GM19452 (cell line): ENCODE results near the gene SYTL3.
"Not testable (repeated sequence)": the region's sequence is repeated elsewhere in the genome, so short reads cannot be mapped to it uniquely, and the experiment has no call there.

ENCODE experiments used
- ATAC-seq: cut with Tn5 transposase; IDR thresholded peaks from one replicate; pipeline ENCODE4 v1.9.1; 2021; ENCODE audit not compliant: unreplicated experiment

Gene SYTL3

DNA sequence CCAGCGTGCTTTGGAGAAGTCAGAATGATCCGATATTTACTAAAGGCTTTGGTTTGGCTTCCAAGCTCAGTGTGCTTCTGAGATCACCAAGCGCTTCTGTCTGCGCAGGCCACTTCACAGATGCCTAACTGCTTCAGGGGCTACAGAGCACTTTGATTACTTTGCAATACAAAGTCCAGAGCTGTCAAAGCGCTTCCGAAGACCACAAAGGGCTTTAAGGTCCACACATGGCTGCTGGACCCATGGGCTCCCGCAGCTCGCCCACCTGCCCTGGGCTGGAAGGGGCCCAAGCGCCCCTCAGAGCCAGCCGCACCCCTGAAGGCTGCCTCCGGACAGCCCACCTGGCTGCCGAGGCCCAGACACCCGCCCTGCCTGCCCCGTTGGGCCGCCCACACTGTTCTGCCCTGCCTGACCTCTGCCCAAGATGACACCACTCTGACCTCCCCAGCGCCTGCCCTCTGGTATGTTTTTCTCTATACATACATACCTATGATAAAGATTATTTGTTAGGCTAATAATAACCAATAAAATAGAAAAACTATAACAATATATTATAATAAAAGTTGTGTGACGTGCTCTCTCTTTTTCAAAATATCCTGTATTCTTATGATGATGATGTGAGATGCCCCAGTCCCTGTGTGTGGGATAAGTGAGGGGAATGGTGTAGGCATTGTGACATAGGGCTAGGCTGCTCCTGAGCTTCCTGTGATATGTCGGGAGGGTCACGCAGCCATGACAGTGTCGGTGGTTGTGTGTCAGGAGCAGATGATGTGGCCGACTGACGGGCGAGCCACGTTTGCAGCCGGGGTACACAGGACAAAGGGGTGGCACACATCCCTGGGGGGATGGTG lies 27.9 kb upstream of the SYTL3 start:
- no peak for ATAC-seq

DNA sequence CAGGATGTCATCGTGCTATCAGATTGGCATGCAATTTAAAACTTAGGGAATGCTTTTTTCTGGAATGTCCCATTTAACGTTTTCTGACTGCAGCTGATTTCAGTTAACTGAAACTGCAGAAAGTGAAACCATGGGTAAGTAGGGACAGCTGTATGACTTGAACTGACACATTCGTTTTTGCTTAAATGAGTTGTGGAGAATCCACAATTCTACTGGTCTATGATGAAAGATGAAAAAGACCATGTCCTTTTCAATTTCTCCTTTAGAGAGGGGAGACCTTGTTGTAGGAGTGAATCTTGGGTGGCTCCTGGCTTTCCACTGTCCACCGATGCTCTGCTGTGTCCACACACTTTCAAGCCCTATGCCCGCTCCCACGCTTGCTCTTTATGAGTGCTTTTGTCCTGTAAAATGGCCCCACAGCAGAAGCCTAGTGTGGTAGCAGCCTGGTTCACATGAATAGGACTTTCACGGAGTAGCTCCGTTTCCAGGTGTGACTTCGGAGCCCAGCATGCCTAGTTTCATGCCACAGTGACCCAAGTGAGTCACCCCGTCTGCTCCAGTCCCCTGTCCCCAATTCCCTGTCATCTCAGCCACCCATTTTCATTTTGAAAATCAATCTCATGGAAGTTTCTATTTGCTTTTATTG lies 27.2 kb upstream of the SYTL3 start:
- ATAC-seq: no peak

DNA sequence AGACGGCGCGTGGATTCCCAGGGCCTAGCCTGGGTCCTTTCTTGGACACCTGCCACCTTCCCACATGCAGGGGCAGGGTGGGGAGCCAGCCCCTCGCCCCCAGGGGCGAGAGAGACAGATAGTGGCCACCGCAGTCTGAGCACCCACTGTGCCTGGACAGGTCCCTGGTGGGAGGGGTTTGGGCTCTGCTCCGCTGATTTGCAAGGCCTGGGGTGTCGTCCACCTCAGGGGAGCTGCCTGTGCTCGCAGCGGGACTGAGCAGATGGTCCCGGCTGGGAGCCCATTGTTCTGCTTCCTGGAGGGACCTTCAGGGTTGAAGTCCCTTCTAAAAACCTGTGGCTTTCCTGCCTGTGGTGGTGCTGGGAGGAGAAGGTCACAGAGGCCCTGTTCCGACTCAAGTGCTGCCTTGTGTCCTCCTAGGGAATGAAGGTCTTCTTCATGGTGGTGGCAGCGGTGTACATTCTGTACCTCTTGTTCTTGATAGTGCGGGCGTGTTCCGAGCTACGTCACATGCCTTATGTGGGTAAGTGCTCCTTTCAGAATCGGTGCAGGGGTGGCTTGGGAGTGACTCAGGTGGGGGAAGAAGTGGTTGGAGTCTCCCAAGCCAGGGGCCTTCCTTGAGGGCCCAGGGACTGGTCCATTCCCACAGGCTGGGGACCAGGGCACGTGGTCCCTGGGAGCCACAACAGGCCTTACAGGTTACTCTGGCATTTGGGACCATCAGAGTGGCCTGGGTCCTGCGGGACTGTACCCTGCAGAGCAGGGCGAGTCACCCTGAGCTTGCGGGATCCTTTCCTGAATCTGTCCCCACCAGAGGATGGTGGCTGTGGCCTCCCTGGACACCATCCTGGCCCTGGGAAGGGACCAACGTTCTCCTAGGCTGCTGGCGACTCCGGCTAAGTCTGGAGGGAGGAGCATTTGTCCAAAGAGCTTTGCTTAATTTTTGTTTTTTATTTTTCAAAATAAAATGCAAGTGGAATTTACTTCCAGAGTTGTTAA lies 24.9 kb upstream of the SYTL3 start:
- ATAC-seq: no peak

DNA sequence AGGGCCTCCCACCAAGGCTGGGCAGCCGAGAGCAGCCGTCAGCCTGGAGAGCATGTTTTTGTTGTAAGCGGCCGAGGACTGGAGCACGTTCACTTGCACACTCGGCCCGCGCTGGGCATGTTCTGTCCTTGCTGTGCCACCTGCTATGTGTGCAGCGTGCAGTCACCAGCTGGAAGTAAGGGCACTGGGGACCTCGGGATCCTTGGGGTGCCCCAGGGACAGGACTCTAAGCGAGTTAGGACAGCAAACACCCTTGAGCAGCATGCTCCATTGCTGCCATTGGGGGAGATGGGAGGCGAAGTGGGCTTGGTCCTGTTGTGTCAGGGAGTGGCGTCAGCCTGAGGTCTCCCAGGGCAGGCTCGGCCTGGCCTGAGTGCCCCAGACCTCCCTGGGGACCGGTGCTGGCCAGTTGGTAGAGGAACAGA lies 24.0 kb upstream of the SYTL3 start:
- ATAC-seq: no peak

DNA sequence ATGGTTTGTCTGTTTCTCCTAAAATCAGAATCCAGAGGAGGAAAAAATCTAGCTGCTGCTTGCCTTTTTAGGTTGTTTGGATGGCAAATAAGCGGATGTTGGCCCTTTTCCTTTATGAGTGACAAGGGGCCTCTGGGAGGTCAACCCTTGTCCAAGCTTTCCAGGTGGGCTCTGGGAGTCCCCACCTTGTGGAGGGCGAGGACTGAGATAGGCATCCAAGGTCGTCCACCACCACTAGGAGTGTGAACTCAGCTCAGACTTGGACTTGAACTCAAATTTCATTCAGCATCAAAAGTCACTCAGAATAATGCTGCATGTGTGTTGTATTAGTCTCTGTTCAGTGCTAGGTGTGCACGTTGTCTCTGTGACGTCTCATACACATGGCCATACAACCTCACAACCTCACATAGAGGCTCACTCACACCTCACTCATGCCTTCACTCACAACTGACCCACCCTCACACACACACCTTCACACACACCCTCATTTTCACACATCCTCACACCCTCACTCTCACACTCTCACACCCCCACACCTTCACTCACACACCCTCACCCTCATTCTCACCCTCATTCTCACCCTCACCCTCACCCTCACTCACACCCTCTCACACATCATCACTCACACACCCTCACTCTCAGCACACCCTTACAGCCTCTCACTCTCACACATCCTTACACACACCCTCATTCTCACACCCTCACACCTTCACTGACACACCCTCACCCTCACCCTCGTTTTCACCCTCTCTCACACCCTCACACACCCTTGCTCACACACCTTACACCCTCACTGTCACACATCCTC lies 23.3 kb upstream of the SYTL3 start:
- no peak for ATAC-seq

DNA sequence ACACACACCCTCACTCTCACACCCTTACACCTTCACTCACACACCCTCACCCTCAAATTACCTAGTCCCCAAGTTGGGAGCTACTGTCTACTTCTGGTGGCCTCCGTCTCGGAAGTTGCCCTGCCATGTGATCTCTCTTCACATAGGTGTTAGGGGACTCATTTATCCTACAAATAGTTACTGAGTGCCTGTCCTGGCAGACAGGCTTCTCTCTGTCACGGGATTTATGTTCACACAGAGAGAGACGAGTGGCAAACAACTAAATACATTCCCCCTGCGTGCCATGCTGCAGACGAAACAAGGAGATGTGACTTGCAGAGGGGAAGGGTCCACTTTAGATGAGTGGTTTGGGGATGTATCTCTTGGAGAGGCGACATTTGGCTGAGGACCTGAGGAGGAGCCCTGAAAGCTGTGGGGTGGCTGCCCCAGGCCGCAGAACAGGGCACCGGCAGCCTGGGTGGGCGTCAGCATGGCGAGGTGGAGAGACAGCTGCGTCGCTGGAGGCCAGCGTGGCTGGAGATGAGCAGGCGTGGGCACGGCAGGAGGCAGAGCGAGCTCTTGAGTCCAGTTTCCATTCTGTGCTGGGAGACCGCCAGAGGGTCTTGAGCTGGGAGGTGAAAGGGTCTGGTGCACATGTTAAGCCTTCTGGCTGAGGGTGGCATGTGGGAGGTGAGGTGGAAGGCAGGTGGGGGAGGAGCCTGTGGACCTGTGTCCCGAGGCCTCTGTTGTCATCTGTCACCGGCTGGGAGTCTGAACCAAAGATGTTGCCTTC lies 22.5 kb upstream of the SYTL3 start:
- no peak for ATAC-seq

DNA sequence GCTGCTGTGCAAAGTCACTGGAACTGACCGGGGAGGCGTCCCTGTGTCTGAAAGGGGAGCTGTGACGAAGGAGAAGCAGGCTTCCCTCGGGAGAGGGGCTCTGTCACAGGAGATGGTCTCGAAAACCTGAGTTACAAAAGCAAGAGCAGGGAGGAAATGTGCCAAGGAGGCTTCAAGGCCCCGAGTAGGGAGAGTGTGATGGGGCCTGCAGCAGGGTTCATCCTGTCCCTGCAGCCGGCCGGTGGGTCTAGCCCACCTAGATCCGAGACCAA lies 22.0 kb upstream of the SYTL3 start:
- ATAC-seq: no peak

DNA sequence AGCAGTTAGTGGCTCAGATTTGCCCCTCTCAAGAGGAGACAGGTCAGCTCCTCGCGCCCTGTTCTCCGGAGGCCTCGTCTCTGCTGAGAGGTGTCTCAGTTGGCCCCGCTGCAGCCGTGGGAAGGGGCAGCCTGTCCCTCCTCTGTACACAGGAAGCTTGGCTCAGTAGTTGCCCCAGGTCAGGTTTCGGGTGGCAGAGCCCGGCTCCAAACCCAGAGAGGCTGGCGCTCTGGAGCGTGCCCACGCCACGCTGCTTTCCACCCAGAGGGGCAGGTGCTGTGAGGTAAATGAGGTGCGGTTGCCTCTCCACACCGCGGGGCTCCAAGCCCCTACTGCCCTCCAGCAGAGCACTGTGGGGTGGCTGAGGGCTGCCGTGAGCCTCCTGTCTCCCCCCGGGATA lies 21.3 kb upstream of the SYTL3 start:
- ATAC-seq: no peak

DNA sequence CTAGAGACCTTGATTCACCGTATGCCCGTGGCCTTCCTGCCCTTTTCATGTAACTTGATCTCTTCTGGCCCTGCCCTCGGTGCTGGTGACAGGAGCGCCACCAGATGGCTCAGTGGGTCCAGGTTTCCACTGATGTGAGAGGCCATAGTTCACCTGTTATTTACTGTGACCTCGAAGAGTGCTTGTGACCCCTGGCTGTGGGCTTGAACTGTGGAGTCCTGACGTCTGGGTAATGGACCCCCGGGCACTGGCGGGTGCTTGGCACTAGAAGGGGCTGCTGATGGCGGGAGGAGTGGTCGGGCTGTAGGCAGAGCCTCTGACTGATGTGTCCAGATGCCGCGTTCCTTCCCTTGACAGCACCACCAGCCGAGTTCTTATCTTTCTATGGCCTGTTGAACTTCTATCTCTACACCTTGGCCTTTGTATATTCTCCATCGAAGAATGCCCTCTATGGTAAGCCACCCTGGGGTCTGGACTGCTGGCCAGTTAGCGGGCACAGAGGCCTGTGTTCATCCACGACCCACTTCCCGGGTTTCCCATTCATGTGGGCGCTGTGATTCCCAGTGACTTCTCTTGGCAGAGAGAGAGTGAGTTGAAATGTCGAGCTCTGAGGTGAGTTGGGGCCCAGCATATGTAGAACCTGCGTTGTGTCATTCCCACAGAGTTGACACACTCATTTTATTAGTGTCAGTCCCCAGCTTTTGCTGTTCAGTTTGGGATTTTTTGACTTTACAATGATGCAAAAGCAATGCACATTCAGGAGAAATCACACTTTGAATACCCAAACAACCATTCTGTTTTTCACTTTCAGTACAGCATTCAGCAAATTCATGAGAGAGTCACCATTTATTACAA lies 20.3 kb upstream of the SYTL3 start:
- no peak for ATAC-seq

DNA sequence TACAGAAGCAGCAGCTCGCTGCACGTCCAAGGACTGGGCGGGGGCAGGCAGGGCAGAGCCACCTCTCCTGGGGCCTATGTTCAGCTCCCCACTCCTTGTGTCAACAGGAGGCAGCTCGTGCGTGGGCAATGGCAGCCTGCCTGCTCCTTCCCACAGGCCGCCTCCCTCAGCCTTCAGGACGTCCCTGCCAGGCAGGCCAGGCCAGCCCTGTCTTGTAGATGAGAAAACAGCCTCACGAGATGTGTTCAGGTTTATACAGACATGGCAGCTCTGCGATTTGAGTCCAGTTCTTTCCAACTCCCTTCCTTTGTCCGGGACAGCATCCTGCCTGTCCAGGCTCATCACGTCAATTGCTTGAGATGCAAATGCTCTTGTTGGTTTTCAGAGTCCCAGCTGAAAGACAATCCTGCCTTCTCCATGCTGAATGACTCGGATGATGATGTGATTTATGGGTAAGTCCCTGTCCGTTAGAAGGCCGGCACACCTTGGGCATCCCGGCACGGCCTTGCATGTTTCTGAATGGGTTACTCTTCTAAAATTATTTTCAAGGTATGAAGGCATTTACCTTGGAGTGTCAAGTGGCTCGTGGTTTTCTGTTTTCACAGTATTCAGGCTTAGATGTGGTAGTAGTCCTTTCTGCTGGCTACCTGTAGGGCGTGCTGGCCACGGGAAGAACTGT lies 18.8 kb upstream of the SYTL3 start:
- ATAC-seq: no peak

DNA sequence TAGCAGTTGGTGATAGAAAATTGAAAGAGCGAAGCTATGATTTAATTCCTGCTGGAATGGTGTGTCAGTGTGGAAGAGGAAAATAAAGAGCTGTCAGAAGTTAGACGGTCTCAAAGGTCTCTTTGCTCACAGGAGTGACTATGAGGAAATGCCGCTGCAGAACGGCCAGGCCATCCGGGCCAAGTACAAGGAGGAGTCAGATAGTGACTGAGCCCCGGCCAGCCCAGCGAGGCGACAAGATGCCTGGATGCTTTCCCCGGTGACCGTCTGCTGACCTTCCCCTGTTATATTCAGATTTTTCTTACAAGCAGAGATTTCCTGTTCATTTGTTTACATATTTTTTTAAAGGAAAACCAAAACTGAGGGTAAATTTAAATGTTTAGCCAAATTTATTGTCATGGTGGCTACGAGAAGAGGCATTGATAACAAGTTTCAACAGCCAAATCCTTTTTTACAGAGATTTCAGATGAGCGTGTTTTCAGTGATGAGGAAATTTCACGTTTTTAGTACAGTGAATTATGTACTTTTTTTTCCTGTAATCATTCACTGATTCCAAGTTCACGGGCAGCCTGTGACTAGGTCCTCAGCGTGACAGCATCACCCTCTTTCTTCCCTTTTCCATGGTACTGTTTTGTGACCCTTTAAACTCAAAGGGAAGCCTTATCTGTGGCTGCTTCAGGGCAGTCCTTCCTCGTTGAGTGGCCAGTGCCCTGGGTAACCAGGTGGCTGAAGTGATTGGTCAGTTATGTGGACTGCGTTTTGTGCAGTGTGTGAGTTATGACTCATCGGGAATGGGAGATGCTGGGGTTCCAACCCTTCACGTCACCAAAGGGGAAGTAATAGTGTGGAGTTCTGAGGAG lies 17.9 kb upstream of the SYTL3 start:
- ATAC-seq: no peak

DNA sequence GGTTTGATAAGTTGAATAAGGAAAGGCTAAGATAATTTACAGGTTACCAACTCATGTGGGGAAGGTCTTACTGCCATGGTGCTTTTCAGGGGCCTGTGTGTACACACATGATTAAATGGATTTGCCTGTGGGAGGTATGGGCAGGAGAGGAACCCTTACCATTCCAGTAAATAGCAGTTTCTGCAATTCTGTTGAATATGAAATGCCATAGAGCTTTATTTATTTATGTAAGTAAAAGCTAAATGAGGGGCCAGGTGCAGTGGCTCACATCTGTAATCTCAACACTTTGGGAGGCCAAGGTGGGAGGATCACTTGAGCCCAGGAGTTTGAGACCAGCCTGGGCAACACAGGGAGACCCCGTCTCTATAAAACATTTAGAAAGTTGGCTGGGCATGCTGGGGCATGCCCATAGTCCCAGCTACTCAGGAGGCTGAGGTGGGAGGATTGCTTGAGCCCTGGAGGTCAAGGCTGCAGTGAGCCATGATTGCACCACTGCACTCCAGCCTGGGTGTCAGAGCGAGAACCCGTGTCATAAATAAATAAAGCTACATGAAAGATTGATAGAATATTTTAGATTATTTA lies 17.2 kb upstream of the SYTL3 start:
- not testable (repeated sequence) for ATAC-seq

DNA sequence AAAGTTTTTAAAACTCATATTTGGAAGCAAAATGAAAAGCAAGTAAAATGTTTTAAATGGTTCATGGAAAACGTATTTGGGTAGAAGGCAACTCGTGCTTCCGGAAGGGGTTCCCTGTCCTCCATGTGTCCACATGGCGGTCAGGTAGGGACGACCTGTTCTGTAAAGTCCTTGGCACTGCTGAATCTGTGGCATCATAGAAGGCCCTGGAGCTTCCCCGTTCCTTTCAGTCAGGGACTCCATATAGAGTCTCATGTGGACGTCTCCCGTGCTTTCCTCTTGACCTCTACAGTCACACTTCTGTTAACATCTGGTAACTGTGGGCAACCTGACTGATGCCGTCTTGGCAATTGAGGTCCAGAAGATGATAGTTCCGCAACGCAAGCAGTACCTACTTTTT lies 16.7 kb upstream of the SYTL3 start:
- ATAC-seq: no peak

DNA sequence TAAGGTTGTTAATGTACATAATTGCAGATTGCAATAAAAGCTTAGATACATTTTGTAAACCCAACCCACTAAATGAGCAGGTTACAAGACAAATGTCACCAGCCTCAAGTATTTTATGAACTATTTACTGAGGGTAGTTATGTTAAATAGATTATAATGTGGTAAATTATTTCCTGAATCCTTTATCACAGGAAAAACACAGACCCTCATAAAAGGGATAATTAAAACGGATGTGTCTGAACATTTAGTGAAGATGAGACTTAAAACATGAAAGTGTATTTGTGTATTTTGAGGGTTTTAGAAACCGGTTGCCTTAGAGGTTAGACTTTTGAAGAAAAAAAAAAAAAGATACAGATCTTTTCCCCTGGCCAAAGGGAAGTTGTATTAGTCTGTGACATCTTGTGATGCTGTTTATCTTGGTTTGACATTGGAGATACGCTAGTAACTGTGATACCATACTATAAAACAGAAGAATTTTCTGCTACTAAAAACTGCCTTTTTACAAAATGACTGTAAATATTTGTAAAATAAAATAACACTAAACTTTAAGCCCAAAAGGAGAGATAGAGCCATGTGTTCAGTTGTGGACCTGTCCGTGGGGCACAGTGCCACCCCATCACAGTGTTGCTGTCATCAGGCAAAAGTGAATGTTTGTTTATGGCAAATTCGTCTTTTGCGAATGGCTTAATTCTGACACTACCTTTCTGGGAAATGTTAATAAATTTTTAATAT lies 15.0 kb upstream of the SYTL3 start:
- ATAC-seq: no peak

DNA sequence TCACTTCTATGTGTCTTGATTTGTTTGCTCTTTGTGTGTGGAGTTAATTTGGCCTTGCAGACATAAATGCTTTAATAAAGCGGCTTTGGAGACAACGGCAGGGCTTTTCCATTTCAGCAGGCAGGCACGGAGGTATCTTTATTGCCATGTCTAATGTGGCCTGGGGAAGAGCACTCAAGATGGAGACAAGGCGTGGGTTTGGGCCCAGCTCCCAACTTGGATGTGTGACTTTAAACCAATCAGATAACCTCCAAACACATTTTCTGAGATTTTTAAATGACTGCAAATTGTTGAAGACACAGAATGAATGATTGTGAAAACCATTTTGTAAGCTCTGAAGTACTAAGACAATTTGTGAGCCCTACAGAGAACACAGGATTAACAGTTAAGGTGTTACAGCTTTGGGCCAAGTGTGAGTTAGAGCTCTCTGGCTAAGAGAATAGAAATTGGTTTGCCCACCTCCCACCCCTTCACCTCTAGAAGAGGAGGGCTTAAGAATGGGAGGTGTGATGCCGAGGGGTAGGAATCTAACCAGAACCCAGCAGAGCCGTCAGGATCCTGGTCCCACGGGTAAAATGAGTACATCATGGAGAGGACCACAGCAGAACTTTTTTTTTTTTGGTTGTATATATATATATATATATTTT lies 14.3 kb upstream of the SYTL3 start:
- no peak for ATAC-seq

DNA sequence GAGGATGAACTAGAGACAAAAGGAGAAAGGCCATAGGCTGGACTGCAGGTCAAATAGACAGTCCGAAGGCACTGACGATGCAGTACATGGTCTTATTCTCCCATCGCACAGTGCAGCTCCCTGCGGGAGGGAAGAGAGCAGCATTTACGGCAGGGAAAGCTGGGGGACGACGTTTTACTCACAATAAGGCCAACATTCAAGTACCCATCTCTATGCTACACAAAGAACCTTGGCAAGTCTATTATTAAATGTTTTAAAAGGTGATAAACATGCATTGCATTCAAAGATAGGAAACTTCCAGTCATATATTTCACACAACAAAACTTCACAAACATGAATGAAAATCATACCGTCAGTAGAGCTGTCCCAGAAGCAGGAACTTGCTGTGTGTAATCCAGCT lies 13.1 kb upstream of the SYTL3 start:
- no peak for ATAC-seq
